HG03469 (cell line): ENCODE measurements around the gene CEP68.
"Not testable (repeated sequence)": the region's sequence is repeated elsewhere in the genome, so short reads cannot be mapped to it uniquely, and the experiment has no call there.

Experiments used
- ATAC-seq: cut with Tn5 transposase; IDR thresholded peaks from one replicate; pipeline ENCODE4 v1.9.1; 2021; ENCODE audit warnings: mild to moderate bottlenecking, moderate library complexity, moderate number of reproducible peaks; ENCODE audit not compliant: unreplicated experiment

Gene CEP68, protein sequence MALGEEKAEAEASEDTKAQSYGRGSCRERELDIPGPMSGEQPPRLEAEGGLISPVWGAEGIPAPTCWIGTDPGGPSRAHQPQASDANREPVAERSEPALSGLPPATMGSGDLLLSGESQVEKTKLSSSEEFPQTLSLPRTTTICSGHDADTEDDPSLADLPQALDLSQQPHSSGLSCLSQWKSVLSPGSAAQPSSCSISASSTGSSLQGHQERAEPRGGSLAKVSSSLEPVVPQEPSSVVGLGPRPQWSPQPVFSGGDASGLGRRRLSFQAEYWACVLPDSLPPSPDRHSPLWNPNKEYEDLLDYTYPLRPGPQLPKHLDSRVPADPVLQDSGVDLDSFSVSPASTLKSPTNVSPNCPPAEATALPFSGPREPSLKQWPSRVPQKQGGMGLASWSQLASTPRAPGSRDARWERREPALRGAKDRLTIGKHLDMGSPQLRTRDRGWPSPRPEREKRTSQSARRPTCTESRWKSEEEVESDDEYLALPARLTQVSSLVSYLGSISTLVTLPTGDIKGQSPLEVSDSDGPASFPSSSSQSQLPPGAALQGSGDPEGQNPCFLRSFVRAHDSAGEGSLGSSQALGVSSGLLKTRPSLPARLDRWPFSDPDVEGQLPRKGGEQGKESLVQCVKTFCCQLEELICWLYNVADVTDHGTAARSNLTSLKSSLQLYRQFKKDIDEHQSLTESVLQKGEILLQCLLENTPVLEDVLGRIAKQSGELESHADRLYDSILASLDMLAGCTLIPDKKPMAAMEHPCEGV

DNA sequence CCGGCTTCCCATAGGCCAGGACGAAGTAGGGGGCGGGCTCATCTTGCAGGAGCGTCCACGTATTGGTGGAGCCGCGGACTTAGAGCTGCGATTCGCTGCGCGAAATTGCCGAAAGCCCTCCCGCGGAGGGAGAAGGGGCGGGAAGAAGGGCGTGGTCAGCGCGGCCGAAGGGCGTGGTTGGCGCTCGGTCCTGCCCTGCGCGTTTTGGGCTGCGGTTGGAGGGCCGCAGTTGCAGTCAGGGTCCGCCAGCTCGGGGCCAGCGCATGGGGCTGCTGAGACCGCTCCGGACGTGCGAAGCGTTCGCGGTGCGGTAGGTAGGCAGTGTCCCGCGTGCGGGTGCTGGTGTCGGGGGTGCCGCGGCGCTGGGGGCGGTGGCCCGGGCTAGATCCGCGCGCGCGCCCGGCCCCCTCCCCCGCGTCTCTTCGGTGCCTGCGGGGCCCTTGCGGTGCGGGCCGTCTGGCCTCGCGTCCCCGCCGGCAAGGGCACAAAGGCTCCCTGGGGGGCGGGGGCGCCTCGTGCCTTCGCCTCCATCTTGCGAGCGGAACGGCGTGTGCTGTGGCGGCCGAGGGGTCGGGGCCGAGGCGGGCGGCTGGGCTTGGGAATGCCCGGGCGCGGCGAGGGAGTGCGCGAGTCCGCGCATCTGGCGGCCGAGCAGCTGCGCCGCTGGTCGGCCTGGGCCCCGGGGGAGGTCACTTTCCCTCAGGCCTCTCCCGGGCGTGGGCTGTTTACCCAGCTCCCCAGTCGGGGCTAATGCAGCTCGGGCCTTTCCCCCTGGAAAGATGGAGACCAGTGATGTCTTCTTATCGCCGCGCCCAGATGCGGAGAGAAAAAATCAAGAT is at the start of gene CEP68:
CEP68 (plus strand) TSS at position 202 of the 839 bp plus-strand sequence. CDS start 13,029 bp downstream, outside the sequence.
- peak; percentile 68 for ATAC-seq

DNA sequence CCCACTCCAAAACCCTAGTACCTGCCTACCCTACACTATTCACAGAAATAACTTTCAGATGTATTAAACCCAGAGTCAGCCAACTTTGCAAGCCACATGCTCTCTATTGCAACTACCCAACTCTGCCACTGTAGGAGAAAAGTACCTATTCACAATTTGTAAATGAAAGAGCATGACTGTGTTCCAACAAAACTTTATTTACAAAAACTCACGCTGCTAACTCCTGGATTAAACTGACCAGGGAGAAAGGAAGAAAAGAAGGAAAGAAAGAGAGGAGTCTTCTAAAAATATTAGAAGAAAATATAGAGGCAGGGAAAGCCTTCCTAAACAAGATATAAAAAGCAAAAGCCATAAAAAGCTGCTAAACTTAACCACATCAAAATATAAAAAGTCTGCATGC is 42.4 kb upstream of the CEP68 start:
- no peak for ATAC-seq

DNA sequence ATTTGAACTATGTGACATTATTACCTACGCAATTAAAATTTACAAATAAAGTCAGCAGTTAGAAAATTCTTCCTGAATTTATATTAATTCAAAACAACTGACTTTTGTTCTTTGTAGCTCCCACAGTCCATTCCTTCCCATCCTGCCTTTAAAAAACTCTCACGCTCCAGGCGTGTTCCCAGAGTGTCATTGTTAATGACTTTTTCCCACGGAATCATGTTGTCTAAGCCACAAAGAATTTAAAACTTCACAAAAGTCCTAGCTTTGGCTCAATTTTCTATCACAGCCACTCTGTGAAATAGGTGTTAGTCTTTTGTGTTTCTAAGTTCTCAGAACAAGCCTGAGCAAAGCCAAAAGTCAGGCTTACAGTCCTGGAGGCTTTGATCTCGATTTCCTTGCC is 40.5 kb upstream of the CEP68 start:
- no peak for ATAC-seq

DNA sequence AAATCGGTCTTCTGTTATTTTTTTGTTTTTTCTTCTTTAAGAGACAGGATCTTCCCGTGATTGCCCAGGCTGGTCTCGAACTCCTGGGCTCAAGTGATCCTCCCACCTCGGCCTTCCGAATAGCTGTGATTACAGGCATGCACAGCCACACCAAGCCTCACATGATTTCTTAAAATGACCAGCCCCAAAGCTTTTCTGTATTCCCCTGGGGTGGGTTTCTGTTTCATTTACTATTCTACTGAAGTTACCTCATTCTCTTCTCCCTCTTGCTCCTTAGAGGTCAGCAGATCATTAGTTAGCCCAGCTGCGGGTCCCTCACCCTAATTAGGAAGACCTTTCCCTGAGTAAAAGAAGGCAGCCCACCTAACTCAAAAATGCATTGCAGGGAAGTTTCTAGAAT is 39.4 kb upstream of the CEP68 start:
- ATAC-seq = no peak

DNA sequence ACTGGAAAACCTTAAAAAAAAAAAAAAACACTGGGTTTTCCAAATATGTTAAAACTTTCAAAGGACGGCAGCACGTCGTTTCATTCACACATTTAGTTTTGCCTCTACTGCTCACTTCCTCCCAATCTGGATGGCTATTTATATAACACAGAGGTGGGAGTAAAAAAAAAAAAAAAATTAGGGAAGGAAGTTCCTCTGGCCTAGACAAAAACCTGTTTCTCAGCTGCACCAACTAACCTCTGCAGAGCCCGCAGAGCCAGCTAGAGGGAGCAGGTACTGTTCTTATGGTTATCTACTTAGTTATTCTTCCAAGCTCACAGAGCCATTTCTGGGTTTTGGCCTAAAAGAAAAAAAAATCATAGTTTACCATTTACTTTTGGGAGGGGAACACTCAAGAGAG is 38.9 kb upstream of the CEP68 start:
- no peak for ATAC-seq

DNA sequence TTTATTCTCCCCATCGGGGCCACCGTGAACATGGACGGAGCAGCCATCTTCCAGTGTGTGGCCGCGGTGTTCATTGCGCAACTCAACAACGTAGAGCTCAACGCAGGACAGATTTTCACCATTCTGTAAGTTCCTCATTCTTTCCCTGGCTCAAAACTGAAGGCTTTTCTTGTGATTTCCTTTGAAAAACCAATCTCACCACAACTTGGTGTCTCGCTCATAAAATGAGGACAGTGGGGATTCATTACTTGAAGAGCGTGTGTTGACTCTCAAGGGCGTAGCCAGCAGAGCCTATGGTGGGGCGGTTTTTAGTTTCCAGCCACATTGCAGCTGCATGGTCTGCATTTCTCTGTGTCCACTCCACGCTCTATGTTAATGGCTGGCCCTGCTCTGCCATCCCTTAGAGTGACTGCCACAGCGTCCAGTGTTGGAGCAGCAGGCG is 38.1 kb upstream of the CEP68 start:
- no peak for ATAC-seq

DNA sequence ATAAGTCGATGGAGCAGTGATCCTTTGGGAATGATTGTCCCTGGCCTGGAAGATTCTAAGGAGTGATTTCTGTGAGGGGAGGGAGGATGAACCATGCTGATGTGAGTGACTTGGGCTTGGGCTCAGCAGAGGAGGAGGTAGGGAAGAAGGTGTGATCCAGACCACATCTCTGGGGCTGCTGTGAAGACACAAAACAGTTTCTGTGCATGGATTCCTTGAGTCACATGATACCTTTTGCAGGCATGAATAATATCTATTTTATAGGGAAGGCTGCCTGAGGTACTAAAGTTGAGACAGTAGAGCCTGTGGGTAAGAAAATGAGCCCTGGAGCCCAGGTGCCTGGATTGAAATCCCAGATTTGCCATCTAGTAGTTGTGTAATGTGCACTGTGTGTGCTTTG is 37.2 kb upstream of the CEP68 start:
- ATAC-seq = no peak

DNA sequence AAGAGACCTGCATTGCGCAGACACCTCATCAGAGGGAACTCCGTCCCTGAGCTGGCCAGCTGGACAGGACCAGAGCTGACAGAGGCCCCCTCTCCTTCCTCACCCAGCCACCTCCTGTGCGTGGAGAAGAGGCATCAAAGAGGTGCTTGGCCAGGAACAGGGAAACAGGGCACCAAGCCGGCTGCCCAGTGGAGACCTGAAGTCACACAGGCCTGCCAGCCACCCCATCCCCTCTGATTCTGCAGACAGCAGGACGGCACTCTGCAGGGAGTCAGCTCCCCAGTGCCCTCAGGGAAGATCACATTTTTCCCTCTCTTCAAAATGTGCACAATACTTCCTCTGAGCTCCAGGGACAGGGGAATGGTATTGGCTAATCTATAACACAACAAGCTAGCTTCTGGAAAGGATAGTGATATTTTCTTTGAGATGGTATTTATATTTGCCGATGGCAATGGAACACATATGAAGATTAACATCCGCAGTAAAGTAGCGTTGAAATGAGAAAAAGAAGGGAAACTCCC is 36.5 kb upstream of the CEP68 start:
- no peak for ATAC-seq

DNA sequence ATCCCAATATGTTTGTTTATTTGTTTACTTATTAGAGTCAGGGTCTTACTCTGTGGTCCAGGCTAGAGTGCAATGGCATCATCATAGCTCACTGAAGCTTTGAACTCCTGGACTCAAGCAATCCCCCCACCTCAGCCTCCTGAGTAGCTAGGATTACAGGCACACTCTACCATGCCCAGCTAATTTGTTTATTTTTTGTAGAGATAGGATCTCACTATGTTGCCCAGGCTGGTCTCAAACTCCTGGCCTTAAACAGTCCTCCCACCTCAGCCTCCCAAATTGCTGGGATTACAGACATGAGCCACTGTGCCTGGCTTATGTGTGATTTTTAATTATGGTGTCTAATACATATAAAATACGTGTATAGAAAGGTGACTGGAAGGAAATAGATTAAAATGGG is 36.0 kb upstream of the CEP68 start:
- ATAC-seq = not testable (repeated sequence)

DNA sequence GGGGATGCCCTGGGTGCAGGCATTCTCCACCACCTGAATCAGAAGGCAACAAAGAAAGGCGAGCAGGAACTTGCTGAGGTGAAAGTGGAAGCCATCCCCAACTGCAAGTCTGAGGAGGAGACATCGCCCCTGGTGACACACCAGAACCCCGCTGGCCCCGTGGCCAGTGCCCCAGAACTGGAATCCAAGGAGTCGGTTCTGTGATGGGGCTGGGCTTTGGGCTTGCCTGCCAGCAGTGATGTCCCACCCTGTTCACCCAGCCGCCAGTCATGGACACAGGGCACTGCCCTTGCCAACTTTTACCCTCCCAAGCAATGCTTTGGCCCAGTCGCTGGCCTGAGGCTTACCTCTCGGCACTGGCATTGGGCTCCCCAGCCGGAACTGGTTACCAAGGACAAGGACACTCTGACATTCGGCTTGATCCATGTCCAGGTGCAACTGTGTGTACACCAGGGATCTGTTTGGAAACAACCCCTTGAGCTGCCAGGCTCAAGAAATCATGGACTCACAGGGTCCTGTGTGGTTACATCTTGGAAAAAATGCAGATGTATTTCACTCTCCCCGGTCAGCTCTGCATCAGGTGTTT is 35.2 kb upstream of the CEP68 start:
- ATAC-seq = no peak

DNA sequence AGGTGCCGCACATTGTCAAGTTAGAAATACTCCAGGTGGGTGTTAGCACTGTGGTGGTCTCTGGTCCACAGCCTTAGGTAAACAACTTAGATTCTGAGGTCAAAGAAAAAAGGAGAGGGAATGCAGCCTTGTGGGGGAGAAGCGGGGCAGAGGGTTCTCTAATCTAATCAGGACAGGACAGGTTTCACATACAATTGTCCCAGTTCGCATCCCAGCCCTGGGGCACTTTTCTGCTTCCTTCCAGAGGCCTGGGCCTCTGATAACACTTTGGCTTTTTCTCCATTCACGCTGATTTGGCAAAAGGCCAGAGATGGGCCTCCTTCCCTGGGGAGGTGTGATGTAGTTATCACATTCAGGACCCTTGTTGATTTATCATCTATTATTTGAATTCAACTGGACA is 34.5 kb upstream of the CEP68 start:
- ATAC-seq = no peak

DNA sequence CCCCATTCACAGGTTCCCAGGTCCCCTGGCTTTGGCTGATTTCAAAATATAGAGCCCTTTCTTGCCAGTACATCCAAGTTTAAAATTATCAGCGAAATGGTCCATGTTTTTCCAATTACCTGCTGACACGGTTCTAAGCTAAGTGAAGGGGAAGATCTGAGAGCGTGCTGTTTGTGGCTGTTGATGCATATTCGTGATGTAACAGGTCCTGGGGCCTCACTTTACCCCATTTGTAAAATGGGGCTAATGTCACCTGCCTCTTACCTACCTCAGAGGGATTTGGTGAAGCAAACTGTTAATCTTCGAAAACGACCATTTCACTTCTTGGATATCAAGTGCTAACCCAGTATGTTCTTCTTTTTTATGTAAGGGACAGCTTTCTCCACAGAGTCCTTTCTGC is 34.0 kb upstream of the CEP68 start:
- no peak for ATAC-seq

DNA sequence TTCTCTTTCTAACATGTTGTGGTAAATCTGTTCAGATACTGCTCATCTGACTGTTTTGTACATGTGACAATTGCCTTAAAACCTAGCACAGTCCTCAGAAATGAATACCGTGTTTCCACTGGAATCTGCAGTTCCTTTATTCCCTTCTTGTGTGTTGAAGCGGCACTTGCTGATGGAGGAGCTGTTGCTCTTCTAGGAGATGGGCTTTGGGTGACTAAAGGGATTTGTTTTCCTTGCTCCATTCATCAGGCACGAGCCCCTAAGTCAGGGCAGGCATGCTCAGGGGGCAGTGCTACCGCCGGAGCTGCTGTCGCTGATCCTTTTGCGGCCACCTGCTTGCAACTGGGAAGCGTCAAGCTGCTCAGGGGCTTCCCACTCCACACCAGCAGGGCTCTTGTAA is 32.5 kb upstream of the CEP68 start:
- ATAC-seq = no peak

DNA sequence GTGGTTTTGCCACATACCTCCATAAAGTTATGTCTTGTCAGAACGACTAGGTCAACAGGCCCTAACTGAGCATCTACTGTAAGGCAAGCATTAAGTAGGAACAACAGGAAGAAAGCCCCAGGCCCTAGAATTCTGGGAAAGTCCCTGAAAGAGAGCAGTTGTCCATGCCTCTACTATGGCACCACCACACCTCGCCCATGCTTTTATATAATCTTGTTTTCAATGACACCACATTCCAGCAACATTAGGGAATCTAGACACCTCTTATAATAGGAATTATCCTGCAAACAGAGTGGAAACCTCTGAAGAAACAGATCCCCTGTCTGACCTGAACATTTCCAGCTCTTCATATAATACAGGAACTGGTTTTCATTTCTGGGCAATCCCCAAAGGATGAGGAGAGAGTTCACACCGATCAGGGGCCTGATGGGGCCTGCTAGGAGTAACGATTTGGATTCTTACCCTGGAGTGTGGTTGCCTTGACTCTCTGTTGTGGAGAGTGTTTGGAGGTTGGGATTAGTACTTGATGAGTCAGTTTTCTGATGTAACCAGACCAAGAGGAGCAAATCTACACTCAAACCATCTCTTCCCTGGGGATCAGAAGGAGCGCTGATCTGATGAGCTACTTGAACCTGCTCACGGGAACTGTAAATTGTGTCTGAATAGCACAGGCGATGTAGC is 31.9 kb upstream of the CEP68 start:
- no peak for ATAC-seq

DNA sequence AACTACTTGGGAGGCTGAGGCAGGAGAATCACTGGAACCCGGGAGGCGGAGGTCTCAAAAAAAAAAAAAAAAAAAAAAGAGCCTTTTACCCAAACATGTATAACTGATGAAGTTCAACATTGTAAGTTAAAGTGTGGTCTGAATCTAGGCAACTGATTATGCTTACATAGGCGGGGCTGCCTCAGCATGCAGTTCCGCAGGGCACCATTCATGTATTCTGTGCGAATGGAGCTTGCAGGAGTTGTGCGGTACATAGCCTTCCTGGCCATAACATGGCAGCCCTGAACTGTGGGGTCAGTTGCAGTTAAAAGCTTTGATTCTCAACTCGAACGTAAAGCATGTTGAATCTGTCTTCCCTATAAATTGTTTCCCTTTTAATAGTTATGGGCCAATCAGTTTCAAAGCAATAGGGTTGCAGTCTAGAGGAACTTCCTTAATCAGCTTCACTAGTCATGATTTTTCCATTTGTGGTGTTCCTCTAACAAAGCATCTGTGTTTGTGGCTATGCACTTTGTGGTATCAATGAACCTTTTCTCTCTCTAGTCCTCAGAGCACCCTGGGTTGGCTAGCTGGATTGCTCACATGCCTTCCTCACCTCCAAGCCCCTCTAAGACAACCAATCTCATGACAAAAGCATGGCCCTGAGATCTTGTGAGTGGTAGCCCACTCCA is 30.6 kb upstream of the CEP68 start:
- ATAC-seq = no peak

DNA sequence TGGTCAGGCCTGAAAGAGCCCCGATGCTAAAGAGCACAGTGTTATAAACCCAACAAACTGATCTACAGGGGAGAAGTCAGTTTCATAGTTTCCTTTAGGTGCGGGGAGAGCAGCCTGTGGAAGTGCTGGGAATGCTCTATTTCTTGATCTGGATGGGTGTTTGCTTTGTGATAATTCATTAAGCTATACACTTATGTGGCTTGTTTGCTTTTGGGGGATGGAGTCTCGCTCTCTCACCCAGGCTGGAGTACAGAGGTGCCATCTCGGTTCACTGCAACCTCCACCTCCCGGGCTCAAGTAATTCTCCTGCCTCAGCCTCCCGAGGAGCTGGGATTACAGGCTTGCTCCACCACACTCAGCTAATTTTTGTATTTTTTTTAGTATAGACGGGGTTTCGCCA is 30.1 kb upstream of the CEP68 start:
- no peak for ATAC-seq

DNA sequence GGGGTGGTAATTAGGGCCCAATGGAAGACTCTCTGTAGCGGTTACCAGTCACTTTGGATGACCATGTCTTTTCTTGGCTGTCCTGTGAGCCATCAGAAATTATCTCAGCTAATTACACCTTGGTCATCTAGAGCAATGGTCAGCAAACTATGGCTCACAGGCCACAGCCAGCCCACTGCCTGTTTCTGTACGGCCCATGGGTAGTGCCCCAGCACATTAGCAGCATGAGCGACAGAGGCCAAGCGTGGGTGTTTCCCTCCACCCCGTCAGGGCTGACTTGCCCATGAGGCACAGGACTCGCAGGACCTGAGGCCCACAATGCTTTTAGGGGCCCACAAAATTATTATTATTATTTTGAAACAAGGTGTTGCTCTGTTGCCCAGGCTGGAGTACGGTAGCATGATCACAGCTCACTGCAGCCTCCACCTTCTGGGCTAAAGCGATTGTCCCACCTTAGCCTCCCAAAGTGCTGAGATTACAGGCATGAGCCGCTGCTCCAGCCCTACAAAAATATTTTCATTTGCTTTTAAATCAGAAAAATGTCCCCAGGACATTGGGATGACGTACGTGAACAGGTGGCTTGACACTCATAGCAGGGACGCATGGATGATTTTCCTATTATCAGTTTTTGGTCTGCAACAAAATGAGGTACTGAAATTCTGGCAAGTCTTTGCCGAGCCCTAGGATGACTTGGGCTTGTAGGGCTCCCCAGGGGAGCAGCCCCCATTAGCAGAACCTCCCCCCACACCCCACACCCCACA is 29.3 kb upstream of the CEP68 start:
- ATAC-seq = no peak

DNA sequence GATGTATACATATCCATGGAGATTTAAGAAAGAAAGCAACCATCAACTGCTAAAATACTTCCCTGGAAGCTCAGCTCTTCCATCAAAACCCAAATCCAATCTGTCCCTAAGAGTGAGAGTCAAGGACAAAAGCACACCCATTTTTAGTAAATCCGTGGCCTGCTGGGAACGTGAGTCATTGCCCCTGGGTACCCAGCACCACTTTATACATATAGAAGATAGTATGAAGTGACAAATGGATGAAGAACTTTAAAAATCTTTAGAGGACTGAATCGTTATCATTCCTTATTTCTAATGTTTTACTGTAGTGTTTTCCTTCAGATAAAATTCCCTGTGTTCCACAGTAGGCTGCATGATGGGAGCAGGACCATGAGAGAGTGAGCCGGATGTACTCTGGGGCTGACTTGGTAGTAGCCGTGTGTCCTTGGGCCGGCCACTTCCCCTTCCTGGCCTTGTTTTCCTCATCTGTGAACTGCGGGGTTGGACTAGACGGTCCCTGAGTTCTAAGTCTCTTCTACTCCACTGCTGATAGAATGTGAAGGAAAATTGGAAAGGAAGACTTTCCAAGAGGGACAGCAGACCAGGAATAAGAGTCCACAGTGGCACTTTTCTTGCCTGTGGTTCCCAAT is 28.5 kb upstream of the CEP68 start:
- ATAC-seq = no peak
